ENCODE measurements around the gene FPR3.
A peak's percentile ranks its signal among the peaks of the same experiment; 100 is the strongest.

Gene FPR3

DNA sequence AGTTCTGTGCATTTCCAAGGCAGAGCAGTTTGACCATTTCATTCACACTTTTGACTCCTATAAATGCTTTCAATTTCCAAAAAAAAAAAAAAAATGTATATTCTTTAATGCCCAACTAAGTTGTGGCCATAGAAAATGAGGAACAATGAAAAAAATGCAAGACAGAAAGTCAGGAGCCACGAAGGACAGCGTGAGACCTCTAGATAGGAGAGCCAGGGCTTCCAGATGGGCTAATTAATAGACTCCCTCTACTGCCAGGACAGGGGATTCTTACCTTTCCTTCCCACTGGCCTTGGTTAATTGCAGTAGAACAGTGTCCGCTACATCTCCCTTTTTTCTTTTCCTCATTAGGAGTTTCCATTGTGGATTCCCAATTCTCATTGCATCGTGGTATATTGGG, 8.6 kb downstream of the FPR3 start:
- TF ChIP-seq TCF12 (IDR thresholded peaks at IDR 0.05; ENCODE audit: low read depth) (no peak), TEAD4 (IDR thresholded peaks at IDR 0.05) (no peak), FOXM1 (IDR thresholded peaks at IDR 0.05; ENCODE audit: borderline replicate concordance, low read depth) (no peak), TAF1 (IDR thresholded peaks at IDR 0.05; ENCODE audit: low read depth) (no peak), ZBTB7A (IDR thresholded peaks at IDR 0.05; ENCODE audit: low read depth) (no peak), YY1 (IDR thresholded peaks at IDR 0.05; ENCODE audit: low read depth) (no peak), CEBPB (IDR thresholded peaks at IDR 0.05) (no peak), CREB1 (IDR thresholded peaks at IDR 0.05; ENCODE audit: low read depth) (no peak), NFIC (IDR thresholded peaks at IDR 0.05) (no peak), EGR1 (IDR thresholded peaks at IDR 0.05) (no peak), RAD21 (IDR thresholded peaks at IDR 0.05; ENCODE audit: low read depth) (no peak), EP300 (IDR thresholded peaks at IDR 0.05; ENCODE audit: borderline replicate concordance) (no peak)
- TF ChIP-seq, protein P1, sequence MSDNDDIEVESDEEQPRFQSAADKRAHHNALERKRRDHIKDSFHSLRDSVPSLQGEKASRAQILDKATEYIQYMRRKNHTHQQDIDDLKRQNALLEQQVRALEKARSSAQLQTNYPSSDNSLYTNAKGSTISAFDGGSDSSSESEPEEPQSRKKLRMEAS (IDR thresholded peaks at IDR 0.05), result no peak
- TF ChIP-seq, protein P2, sequence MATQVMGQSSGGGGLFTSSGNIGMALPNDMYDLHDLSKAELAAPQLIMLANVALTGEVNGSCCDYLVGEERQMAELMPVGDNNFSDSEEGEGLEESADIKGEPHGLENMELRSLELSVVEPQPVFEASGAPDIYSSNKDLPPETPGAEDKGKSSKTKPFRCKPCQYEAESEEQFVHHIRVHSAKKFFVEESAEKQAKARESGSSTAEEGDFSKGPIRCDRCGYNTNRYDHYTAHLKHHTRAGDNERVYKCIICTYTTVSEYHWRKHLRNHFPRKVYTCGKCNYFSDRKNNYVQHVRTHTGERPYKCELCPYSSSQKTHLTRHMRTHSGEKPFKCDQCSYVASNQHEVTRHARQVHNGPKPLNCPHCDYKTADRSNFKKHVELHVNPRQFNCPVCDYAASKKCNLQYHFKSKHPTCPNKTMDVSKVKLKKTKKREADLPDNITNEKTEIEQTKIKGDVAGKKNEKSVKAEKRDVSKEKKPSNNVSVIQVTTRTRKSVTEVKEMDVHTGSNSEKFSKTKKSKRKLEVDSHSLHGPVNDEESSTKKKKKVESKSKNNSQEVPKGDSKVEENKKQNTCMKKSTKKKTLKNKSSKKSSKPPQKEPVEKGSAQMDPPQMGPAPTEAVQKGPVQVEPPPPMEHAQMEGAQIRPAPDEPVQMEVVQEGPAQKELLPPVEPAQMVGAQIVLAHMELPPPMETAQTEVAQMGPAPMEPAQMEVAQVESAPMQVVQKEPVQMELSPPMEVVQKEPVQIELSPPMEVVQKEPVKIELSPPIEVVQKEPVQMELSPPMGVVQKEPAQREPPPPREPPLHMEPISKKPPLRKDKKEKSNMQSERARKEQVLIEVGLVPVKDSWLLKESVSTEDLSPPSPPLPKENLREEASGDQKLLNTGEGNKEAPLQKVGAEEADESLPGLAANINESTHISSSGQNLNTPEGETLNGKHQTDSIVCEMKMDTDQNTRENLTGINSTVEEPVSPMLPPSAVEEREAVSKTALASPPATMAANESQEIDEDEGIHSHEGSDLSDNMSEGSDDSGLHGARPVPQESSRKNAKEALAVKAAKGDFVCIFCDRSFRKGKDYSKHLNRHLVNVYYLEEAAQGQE (IDR thresholded peaks at IDR 0.05; ENCODE audit: low read depth), result no peak
- TF ChIP-seq, protein P3, sequence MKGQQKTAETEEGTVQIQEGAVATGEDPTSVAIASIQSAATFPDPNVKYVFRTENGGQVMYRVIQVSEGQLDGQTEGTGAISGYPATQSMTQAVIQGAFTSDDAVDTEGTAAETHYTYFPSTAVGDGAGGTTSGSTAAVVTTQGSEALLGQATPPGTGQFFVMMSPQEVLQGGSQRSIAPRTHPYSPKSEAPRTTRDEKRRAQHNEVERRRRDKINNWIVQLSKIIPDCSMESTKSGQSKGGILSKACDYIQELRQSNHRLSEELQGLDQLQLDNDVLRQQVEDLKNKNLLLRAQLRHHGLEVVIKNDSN (IDR thresholded peaks at IDR 0.05), result no peak

DNA sequence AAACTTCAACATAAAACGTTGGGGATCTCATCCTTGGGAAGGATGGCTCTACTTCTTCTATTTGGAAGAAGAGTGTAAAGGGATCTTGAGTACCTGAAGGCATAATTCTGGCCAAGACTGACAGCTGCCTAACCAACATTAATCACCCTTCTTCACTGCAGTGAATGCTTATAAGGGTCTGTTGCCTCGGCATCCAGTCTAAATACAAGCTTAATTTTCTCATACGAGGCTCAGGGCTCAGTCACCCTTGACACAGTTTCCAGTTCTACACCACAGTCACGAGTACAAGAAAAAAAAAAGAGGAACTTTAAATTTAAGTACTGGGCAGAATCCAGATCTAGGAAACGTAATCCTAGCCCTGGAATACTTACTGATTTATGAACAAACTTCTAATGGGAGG, 9.0 kb downstream of the FPR3 start:
- TF ChIP-seq EP300 (IDR thresholded peaks at IDR 0.05; ENCODE audit: borderline replicate concordance) (no peak), FOXM1 (IDR thresholded peaks at IDR 0.05; ENCODE audit: borderline replicate concordance, low read depth) (no peak), ZBTB7A (IDR thresholded peaks at IDR 0.05; ENCODE audit: low read depth) (no peak), TAF1 (IDR thresholded peaks at IDR 0.05; ENCODE audit: low read depth) (no peak), CREB1 (IDR thresholded peaks at IDR 0.05; ENCODE audit: low read depth) (no peak)
- TF ChIP-seq, protein P3 (IDR thresholded peaks at IDR 0.05), result no peak
- TF ChIP-seq, protein P1 (IDR thresholded peaks at IDR 0.05), result no peak

DNA sequence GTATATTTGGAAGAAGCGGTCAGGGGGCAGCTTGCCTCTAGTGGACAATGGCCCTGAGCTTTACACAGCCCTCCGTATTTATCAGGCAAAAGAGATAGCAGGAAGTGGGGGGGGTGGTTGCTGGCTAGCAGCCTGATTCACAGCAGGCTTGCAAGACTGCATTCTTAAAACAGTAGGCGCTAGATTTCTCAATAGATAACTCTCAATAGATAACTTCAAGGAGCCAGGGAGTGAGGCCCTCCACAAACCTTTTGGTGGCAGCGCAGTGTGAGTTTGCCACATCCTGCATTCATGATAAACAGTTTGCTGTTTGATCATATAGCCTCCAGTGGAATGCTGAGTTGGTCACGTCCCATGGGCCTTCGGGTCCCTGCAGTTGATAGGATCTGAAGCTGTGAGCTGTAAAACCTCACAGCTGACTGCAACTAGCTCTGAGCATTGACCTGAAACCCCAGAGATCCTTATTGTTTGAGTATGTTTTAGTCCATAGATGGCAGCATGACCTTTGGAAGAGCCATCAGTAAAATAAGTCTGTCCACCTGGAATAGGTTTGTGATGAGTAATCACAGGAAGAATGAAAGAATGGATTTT, 12.2 kb downstream of the FPR3 start:
- TF ChIP-seq NFIC (IDR thresholded peaks at IDR 0.05), result peak; percentile 75
- TF ChIP-seq, protein P2 (IDR thresholded peaks at IDR 0.05; ENCODE audit: low read depth), result no peak
- TF ChIP-seq TEAD4 (IDR thresholded peaks at IDR 0.05), result peak; percentile 59
- TF ChIP-seq, protein P3 (IDR thresholded peaks at IDR 0.05), result no peak
- peak; percentile 13; the same call in 1 of the 2 replicates for TF ChIP-seq RAD21 (IDR thresholded peaks at IDR 0.05; ENCODE audit: low read depth)
- TF ChIP-seq YY1 (IDR thresholded peaks at IDR 0.05; ENCODE audit: low read depth), result no peak
- TF ChIP-seq CEBPB (IDR thresholded peaks at IDR 0.05), result peak; percentile 61

DNA sequence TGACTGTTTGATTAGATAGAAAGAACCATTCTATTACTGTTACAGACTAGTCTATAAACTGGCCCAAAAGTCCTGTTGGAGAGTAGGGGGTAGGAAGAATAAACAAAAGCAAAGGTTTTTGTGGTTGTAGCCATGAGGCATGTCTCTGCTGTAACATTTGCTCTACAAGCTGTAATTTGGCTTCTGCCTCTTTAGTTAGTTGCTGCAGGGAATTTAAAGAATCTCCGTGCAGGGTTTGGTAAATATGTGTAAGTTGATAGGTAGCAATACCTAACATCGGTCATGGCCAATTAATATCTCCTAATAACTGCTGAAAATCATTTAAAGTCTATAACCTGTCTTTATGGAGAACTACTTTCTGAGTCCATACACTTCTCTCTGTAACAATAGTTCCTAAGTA, 13.0 kb downstream of the FPR3 start:
- TF ChIP-seq, protein P1 (IDR thresholded peaks at IDR 0.05), result no peak
- TF ChIP-seq TEAD4 (IDR thresholded peaks at IDR 0.05) (no peak), FOXM1 (IDR thresholded peaks at IDR 0.05; ENCODE audit: borderline replicate concordance, low read depth) (no peak), RAD21 (IDR thresholded peaks at IDR 0.05; ENCODE audit: low read depth) (no peak), CEBPB (IDR thresholded peaks at IDR 0.05) (no peak)

DNA sequence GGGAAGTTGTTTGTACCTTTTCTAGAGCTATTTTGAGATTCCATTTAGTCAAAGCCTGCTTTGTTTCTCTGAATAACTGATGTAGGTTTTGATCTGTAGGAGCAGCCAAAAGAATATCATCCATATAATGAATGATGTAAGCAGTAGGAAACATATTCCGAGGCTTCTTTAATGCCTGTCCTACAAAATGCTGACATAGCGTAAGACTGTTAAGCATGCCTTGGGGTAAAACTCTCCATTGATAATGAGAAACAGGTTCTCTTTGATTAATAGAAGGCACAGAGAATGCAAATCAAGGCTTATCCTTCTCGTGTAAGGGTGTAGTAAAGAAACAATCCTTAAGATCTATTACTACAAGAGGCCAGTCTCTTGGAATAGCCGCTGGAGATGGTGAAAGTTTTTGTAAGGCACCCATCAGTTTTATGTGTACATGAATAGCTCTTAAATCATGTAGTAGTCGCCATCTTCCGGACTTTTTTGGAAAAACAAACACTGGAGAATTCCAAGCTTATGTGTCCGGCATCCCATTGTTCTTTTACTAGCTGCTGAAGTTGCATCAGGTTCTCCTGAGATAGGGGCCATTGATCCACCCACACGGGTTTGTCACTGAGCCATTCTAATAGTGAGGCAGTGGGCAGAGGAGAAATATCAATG, 13.5 kb downstream of the FPR3 start:
- TF ChIP-seq NFIC (IDR thresholded peaks at IDR 0.05) (no peak), YY1 (IDR thresholded peaks at IDR 0.05; ENCODE audit: low read depth) (no peak), TCF12 (IDR thresholded peaks at IDR 0.05; ENCODE audit: low read depth) (no peak), EP300 (IDR thresholded peaks at IDR 0.05; ENCODE audit: borderline replicate concordance) (no peak), CEBPB (IDR thresholded peaks at IDR 0.05) (no peak)
- TF ChIP-seq, protein P2 (IDR thresholded peaks at IDR 0.05; ENCODE audit: low read depth), result no peak
- TF ChIP-seq, protein P1 (IDR thresholded peaks at IDR 0.05), result no peak
- TF ChIP-seq, protein P3 (IDR thresholded peaks at IDR 0.05), result no peak

All from Ishikawa (cell line).